ENCODE measurements around the gene TRAPPC12. TPM values are rescaled to one million over a fixed set of nuclear protein-coding genes. Genes with fewer than 3 reads are reported as not detected.
"Not testable (repeated sequence)": the region's sequence is repeated elsewhere in the genome, so short reads cannot be mapped to it uniquely, and the experiment has no call there.

Gene TRAPPC12
- total RNA-seq, 4 donors from 2014 or later: 90.2 to 248 (median 157) TPM

DNA sequence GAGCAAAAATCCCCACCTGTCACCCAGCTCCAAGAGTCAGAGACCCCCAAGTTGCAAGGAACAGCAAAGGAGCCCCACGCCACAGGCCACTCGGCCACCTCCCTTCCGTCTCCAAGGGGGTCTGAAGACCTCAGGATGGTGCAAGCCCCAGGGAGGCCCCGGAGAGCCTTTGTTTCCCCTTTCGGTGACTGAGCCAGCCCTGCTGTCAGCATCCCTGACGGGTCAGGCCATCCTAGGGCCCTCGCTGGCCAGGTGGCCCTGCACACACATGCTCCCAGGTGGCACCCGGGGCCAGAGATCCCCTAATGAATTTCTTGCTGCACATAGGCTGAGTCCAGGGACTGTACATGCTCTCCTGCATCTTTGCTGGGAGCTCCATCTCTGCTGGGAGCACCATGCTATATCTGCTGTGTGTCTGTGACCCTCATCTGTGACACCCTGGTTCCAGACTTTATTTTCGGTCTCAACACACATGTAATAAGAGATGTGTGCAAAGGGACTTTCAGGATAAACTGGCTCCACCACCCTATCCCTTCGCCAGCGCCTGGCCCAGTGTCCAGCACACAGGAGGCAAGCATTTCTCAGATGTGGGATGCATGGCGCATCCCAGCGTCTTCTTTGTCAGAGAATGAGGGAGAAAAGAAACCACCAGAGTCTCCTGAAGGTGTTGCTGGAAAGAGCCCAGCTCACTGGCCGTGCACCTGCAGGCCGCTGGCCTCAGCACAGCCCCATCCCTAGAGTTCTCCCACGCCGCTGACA is 112.4 kb downstream of the TRAPPC12 start:
- H3K27ac ChIP-seq: no peak overlapping the region
- DNase-seq (ENCODE audit: low spot score in 2 of 2): peak in 1 of 2 donors; percentile 36
- 94% methylated on average over 16 of the region's 17 CpGs for WGBS

DNA sequence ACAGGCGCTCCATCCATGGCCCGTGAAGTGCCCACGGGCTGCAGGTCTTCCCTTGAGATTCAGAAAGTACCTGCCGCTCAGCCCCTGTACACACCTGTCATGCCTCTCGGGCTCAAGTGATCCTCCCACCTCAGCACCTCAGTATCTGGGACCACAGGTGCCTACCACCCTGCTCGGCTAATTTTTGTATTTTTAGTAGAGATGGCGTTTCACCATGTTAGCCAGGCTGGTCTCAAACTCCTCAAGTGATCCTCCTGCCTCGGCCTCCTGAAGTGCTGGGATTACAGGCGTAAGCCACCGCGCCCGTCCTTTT is 112.9 kb downstream of the TRAPPC12 start:
- H3K36me3 ChIP-seq: peaks cover 26% of the 10 kb centered on the region
- not testable (repeated sequence) for H3K9me3 ChIP-seq, H3K27ac ChIP-seq, H3K4me1 ChIP-seq, H3K4me3 ChIP-seq, H3K27me3 ChIP-seq
- DNase-seq (ENCODE audit: low spot score in 2 of 2): peak in 1 of 2 donors; percentile 26
- 89% methylated on average over 10 of the region's 12 CpGs for WGBS

More for the DNA sequence above, 112.4 kb downstream of the TRAPPC12 start:
- Histone ChIP-seq H3K4me3 (no peak overlapping the region), H3K36me3 (peaks cover 21% of the 10 kb centered on the region), H3K9me3 (no peaks in the 10 kb centered on the region), H3K4me1 (peaks cover 10% of the 10 kb centered on the region), H3K27me3 (no peaks in the 10 kb centered on the region)
- no peak for TF ChIP-seq EP300 (IDR thresholded peaks at IDR 0.05)
- TF ChIP-seq POLR2A (IDR thresholded peaks at IDR 0.05): no peak
- TF ChIP-seq, protein P1, sequence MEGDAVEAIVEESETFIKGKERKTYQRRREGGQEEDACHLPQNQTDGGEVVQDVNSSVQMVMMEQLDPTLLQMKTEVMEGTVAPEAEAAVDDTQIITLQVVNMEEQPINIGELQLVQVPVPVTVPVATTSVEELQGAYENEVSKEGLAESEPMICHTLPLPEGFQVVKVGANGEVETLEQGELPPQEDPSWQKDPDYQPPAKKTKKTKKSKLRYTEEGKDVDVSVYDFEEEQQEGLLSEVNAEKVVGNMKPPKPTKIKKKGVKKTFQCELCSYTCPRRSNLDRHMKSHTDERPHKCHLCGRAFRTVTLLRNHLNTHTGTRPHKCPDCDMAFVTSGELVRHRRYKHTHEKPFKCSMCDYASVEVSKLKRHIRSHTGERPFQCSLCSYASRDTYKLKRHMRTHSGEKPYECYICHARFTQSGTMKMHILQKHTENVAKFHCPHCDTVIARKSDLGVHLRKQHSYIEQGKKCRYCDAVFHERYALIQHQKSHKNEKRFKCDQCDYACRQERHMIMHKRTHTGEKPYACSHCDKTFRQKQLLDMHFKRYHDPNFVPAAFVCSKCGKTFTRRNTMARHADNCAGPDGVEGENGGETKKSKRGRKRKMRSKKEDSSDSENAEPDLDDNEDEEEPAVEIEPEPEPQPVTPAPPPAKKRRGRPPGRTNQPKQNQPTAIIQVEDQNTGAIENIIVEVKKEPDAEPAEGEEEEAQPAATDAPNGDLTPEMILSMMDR (IDR thresholded peaks at IDR 0.05): no peak
- TF ChIP-seq POLR2AphosphoS5 (IDR thresholded peaks at IDR 0.05): no peak

DNA sequence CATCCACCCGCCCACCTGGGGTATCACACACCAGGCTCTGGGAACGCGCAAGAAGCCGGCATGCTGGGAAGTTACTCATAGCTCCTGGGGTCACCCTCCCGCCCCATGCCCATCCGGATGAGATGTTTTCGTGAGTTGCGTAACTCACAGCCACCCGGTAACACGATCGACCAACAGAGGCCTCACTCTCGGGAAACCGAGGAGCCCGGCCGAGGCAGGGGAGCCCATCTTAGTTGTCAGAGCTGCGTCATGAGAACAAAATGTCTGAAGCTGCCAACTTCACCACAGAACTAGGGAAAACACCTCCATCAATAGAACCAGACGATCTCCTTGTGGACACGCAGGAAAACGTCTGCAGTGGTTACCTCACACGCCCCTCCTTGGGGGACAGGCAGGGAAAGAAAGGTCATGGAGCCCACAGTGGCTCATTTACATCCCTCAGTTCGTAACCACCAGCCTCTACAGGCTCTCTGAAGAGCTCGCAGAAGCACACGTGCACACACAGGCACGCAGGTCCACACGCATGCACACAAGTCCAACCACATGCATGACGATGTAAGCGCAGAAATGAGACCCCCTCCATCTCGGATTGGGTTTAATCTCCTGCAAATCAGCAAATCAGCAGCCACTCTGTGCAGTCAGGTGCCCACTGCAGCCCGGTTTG is 113.6 kb downstream of the TRAPPC12 start:
- H3K9me3 ChIP-seq: no peaks in the 10 kb centered on the region
- no peak overlapping the region for H3K4me3 ChIP-seq
- H3K4me1 ChIP-seq: peaks cover 6% of the 10 kb centered on the region
- no peak overlapping the region for H3K27ac ChIP-seq
- H3K27me3 ChIP-seq: no peaks in the 10 kb centered on the region
- peaks cover 33% of the 10 kb centered on the region for H3K36me3 ChIP-seq
- peak in 1 of 2 donors; percentile 52 for DNase-seq (ENCODE audit: low spot score in 2 of 2)
- WGBS: 59% methylated on average over 25 of the region's 29 CpGs
- TF ChIP-seq EP300 (IDR thresholded peaks at IDR 0.05) (no peak), POLR2AphosphoS5 (IDR thresholded peaks at IDR 0.05) (no peak), POLR2A (IDR thresholded peaks at IDR 0.05) (no peak)
- TF ChIP-seq, protein P1 (IDR thresholded peaks at IDR 0.05): no peak

DNA sequence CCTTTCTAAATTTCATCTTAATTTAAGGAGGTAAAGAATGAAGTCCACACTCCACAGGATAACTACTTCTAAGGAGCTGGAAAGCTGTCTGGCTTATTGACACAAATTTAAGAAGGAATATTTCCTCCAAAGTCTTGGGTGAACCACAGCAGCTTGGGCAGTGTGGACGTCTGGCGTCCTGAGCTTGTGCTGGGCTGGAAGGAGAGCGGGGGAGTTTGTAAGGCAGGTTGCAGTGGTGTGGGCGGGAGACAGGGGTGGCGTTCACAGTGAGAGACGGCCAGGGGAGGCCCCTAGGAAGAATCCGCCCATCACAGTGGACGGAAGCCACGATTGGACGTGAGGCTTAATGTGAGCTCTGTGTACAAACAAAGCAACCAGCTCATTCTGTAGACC is 114.1 kb downstream of the TRAPPC12 start:
- Histone ChIP-seq H3K27ac (no peak overlapping the region), H3K4me1 (peaks cover 5% of the 10 kb centered on the region), H3K27me3 (no peaks in the 10 kb centered on the region), H3K9me3 (no peaks in the 10 kb centered on the region), H3K4me3 (no peak overlapping the region), H3K36me3 (peaks cover 38% of the 10 kb centered on the region)
- TF ChIP-seq, protein P1 (IDR thresholded peaks at IDR 0.05): no peak
- TF ChIP-seq EP300 (IDR thresholded peaks at IDR 0.05) (no peak), POLR2A (IDR thresholded peaks at IDR 0.05) (no peak), POLR2AphosphoS5 (IDR thresholded peaks at IDR 0.05) (no peak)
- peak in 1 of 2 donors; percentile 28 for DNase-seq (ENCODE audit: low spot score in 2 of 2)
- WGBS: 40% methylated on average over 10 of the region's 10 CpGs

DNA sequence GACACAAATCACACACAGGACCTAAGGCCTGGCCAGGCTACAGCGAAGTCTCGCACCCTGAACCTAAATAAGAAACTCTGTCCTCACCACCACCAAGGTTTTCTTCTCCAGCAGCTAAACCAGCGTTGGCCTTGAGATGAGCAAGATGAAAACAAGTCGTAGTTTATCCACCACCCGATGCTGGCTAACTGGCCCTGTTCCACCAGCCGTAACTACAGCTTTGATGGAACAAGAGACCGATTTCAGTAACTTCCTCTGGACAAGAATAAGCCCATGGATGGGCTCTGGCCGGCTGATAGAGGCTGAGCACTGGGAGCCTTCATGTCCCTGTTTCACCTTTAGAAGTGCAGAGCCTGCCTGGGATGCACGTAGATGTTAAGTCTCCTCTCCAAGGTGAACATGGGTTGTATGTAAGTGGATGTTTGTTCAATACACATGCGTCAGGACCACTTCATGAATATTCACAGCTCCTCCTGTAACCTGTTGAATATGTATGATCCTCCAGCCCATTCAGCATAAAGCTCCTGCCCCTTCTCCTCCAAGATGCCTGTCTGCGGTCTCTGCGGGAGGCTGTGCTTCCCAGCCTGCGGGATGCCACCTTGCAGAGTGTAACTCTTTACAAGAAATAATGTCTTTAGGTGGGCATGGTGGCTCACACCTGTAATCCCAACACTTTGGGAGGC is 115.6 kb downstream of the TRAPPC12 start:
- 96% methylated on average over 11 of the region's 13 CpGs for WGBS
- H3K9me3 ChIP-seq: no peaks in the 10 kb centered on the region
- H3K4me3 ChIP-seq: no peak overlapping the region
- H3K4me1 ChIP-seq: no peaks in the 10 kb centered on the region
- H3K36me3 ChIP-seq: peaks cover 53% of the 10 kb centered on the region
- H3K27ac ChIP-seq: no peak overlapping the region
- DNase-seq (ENCODE audit: low spot score in 2 of 2): no peak
- H3K27me3 ChIP-seq: no peaks in the 10 kb centered on the region
- TF ChIP-seq, protein P1 (IDR thresholded peaks at IDR 0.05): no peak
- TF ChIP-seq POLR2A (IDR thresholded peaks at IDR 0.05) (no peak), EP300 (IDR thresholded peaks at IDR 0.05) (no peak), POLR2AphosphoS5 (IDR thresholded peaks at IDR 0.05) (no peak)

DNA sequence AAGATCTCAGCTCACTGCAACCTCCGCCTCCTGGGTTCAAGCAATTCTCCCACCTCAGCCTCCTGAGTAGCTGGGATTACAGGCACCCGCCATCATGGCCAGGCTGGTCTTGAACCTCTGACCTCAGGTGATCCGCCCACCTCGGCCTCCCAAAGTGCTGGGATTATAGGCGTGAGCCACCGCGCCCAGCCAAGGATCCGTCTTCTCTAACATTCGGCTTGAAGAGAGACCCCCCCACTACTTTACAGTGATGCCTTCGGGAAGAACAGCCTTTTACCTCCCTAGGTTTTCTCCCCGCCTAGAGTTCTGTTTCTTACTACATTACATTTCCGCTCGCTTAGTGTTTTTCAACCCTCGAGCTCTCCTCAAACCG is 117.2 kb downstream of the TRAPPC12 start:
- DNase-seq (ENCODE audit: low spot score in 2 of 2); H3K4me3 ChIP-seq; H3K4me1 ChIP-seq; H3K27me3 ChIP-seq; H3K27ac ChIP-seq; H3K9me3 ChIP-seq: not testable (repeated sequence)
- WGBS: 96% methylated on average over 15 of the region's 15 CpGs
- H3K36me3 ChIP-seq: peaks cover 66% of the 10 kb centered on the region
